ENCODE data around the gene SLC4A5.

The SLC4A5 gene

DNA sequence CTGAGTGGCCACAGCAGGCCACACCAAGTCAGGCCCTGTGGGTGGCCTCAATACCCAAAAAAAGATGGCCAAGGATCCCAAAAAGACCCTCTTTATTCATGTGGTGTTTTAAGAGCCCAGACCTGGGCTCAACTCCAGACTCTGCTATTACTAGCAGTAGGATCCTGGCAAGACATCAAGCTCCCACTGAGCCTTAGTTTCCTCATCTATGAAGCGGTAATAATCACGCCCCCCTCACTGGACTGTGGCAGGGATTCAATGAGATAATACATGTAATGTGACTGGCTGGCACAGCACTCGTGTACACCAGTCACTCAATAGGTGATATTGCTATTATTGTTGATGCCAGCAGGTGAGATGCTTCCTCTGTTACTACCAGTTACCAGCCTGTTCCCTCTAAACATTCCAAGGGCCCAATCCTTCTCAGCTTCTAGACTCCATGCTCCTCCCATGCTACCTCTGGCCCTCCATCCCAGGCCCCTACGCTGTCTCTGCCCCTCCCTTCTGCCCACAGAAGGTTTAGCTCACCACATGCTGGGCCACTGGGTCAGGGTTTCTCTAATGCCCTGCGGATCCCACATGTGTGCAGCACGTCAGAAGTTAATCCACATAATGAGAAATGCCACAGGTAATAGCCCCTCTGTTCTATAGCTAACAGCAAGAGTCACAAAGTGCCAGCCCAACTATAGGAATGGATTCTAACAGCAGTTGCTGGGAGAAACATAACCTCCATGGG, 51.2 kb downstream of the SLC4A5 start:
- H3K4me1 ChIP-seq: peaks cover 13% of the 10 kb centered on the region
- no peaks in the 10 kb centered on the region for H3K36me3 ChIP-seq (ENCODE audit: control insufficient read depth, insufficient read depth, low read length)
- no peak overlapping the region for H2AFZ ChIP-seq
- no peaks in the 10 kb centered on the region for H3K27me3 ChIP-seq (ENCODE audit: control insufficient read depth, insufficient read depth, low read length)
- TF ChIP-seq, protein P1, sequence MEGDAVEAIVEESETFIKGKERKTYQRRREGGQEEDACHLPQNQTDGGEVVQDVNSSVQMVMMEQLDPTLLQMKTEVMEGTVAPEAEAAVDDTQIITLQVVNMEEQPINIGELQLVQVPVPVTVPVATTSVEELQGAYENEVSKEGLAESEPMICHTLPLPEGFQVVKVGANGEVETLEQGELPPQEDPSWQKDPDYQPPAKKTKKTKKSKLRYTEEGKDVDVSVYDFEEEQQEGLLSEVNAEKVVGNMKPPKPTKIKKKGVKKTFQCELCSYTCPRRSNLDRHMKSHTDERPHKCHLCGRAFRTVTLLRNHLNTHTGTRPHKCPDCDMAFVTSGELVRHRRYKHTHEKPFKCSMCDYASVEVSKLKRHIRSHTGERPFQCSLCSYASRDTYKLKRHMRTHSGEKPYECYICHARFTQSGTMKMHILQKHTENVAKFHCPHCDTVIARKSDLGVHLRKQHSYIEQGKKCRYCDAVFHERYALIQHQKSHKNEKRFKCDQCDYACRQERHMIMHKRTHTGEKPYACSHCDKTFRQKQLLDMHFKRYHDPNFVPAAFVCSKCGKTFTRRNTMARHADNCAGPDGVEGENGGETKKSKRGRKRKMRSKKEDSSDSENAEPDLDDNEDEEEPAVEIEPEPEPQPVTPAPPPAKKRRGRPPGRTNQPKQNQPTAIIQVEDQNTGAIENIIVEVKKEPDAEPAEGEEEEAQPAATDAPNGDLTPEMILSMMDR (IDR thresholded peaks at IDR 0.05): no peak
- H3K79me2 ChIP-seq: no peaks in the 10 kb centered on the region
- no peak overlapping the region for H3K4me3 ChIP-seq (ENCODE audit: low read depth, low read length)
- no peaks in the 10 kb centered on the region for H3K9me3 ChIP-seq (ENCODE audit: control insufficient read depth, low read length)
- H3K27ac ChIP-seq: no peak overlapping the region
- no peak overlapping the region for H3K9ac ChIP-seq
- no peak overlapping the region for H3K4me2 ChIP-seq (ENCODE audit: low read length)

DNA sequence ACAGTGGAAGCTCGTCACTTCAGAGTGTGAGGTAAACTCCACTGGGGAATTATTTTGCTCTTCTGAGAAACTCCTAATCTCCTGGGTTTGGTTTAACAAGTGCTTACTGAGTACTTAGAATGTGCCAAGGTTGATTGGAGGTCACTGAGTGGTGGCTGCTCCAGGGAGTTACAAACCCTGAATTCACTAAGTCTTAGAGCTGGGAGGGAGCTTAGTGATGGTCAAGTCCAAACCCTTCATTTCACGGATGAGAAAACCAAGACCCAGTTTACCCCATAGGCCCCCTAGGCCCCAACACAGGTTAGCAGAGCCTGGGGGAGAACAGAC, 52.0 kb downstream of the SLC4A5 start:
- H2AFZ ChIP-seq: peak overlapping the region; percentile 83
- H3K27ac ChIP-seq: peak overlapping the region; percentile 43
- H3K36me3 ChIP-seq (ENCODE audit: control insufficient read depth, insufficient read depth, low read length): no peaks in the 10 kb centered on the region
- no peaks in the 10 kb centered on the region for H3K79me2 ChIP-seq
- H3K4me1 ChIP-seq: peaks cover 13% of the 10 kb centered on the region
- H3K9ac ChIP-seq: no peak overlapping the region
- H3K9me3 ChIP-seq (ENCODE audit: control insufficient read depth, low read length): no peaks in the 10 kb centered on the region
- TF ChIP-seq, protein P1 (IDR thresholded peaks at IDR 0.05): no peak
- no peak overlapping the region for H3K4me3 ChIP-seq (ENCODE audit: low read depth, low read length)
- H3K27me3 ChIP-seq (ENCODE audit: control insufficient read depth, insufficient read depth, low read length): no peaks in the 10 kb centered on the region
- no peak overlapping the region for H3K4me2 ChIP-seq (ENCODE audit: low read length)

DNA sequence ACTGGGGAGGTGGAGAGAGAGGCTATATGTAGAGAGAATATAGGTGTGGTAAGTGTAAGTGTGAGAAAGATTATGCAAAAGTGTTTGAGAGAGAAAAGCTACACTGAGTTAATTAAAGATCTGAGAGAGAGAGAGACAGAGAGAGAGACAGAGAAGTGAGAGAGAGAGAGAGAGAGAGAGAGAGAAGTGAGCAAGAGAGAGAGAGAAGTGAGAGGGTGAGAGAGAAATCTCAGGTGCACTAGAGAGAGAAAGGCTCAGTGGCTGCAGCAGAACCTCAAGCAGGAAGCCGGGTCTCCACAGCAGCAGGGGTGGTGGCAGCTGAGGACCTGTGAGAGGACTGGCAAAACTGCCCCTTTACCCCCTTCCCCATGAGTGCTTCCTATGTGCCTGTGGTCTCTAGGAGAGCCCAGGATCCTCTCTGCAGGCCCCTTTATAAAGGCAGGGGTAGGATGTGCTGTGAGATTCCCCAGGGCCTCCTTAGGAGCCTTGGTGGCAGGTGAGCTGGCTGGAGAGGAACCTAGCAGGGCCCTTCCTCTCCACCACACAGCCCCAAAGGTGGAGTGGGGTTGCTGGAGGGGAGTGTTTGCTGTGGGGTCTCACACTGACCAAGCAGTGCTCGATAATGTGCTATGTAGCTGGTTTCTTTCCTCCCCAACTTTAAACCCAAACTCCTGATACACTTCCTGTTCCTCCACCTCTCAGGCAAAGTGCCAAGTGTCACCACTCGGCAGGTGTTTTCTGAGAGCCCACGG, 52.6 kb downstream of the SLC4A5 start:
- Histone ChIP-seq H3K4me1 (peaks cover 13% of the 10 kb centered on the region), H3K27me3 (ENCODE audit: control insufficient read depth, insufficient read depth, low read length) (no peaks in the 10 kb centered on the region), H3K9ac (no peak overlapping the region), H3K4me3 (ENCODE audit: low read depth, low read length) (no peak overlapping the region), H3K36me3 (ENCODE audit: control insufficient read depth, insufficient read depth, low read length) (no peaks in the 10 kb centered on the region), H3K9me3 (ENCODE audit: control insufficient read depth, low read length) (no peaks in the 10 kb centered on the region), H3K4me2 (ENCODE audit: low read length) (no peak overlapping the region), H3K27ac (peak overlapping the region; percentile 43), H3K79me2 (no peaks in the 10 kb centered on the region), H2AFZ (peak overlapping the region; percentile 83)
- TF ChIP-seq, protein P1 (IDR thresholded peaks at IDR 0.05): no peak

DNA sequence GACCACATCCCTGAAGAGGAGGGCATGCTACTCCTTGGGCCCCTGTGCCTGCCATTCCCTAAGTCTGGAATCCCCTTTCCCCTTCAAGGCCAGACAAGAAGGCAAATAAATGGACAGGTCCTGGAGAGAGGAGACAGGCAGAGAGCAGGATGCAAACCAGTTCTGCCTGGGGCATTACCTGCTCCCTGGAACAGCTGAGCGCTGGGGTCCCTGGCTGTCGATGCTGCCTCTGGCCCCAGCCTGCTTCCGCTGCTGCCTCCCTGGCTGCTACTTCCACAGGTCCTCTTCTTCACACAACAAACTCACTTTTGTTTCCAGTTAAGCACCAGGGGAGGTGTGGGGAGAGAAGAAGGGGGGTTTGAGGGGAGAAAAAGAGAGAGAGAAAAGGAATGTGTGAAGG, 53.1 kb downstream of the SLC4A5 start:
- H3K36me3 ChIP-seq (ENCODE audit: control insufficient read depth, insufficient read depth, low read length): no peaks in the 10 kb centered on the region
- H3K9me3 ChIP-seq (ENCODE audit: control insufficient read depth, low read length): no peaks in the 10 kb centered on the region
- TF ChIP-seq, protein P1 (IDR thresholded peaks at IDR 0.05): no peak
- H3K27ac ChIP-seq: no peak overlapping the region
- peak overlapping the region; percentile 83 for H2AFZ ChIP-seq
- H3K27me3 ChIP-seq (ENCODE audit: control insufficient read depth, insufficient read depth, low read length): no peaks in the 10 kb centered on the region
- H3K79me2 ChIP-seq: no peaks in the 10 kb centered on the region
- H3K4me3 ChIP-seq (ENCODE audit: low read depth, low read length): no peak overlapping the region
- H3K4me1 ChIP-seq: peaks cover 13% of the 10 kb centered on the region
- H3K9ac ChIP-seq: no peak overlapping the region
- no peak overlapping the region for H3K4me2 ChIP-seq (ENCODE audit: low read length)
